Nephron progenitor cell (in vitro differentiated cells): ENCODE measurements around the gene DERA.
"Not testable (repeated sequence)": the region's sequence is repeated elsewhere in the genome, so short reads cannot be mapped to it uniquely, and the experiment has no call there.

Experiments
- DNase-seq: peaks from one replicate; pipeline ENCODE4 v3.0.0; 2021
- H3K27ac Mint-ChIP-seq: 2 replicates; pipeline ENCODE4 v1.8.0; 2021; ENCODE audit warnings: mild to moderate bottlenecking, moderate library complexity, mixed read lengths
- H3K27me3 Mint-ChIP-seq: 2 replicates; pipeline ENCODE4 v1.8.0; 2021; ENCODE audit warnings: mild to moderate bottlenecking, low read depth, mixed read lengths; ENCODE audit not compliant: poor library complexity
- H3K36me3 Mint-ChIP-seq: 2 replicates; pipeline ENCODE4 v1.8.0; 2021; ENCODE audit warnings: low read depth, mixed read lengths
- H3K4me1 Mint-ChIP-seq: 2 replicates; pipeline ENCODE4 v1.8.0; 2021; ENCODE audit warnings: mixed read lengths
- H3K4me3 Mint-ChIP-seq: 2 replicates; pipeline ENCODE4 v1.8.0; 2021; ENCODE audit warnings: mild to moderate bottlenecking, moderate library complexity, mixed read lengths
- H3K9me3 Mint-ChIP-seq: 2 replicates; pipeline ENCODE4 v1.8.0; 2021; ENCODE audit warnings: mild to moderate bottlenecking, moderate library complexity, mixed read lengths
- TF ChIP-seq, protein P1 (sequence below): fragments of 200-600 bp; sonication (generic); IDR thresholded peaks from 2 replicates; pipeline ENCODE4 v1.5.0; 2021; ENCODE audit warnings: antibody characterized with exemption

DERA gene

GRCh38 chr12:15873556-15873955, 37.6 kb upstream of the DERA start:
- TF ChIP-seq, protein P1, sequence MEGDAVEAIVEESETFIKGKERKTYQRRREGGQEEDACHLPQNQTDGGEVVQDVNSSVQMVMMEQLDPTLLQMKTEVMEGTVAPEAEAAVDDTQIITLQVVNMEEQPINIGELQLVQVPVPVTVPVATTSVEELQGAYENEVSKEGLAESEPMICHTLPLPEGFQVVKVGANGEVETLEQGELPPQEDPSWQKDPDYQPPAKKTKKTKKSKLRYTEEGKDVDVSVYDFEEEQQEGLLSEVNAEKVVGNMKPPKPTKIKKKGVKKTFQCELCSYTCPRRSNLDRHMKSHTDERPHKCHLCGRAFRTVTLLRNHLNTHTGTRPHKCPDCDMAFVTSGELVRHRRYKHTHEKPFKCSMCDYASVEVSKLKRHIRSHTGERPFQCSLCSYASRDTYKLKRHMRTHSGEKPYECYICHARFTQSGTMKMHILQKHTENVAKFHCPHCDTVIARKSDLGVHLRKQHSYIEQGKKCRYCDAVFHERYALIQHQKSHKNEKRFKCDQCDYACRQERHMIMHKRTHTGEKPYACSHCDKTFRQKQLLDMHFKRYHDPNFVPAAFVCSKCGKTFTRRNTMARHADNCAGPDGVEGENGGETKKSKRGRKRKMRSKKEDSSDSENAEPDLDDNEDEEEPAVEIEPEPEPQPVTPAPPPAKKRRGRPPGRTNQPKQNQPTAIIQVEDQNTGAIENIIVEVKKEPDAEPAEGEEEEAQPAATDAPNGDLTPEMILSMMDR, result no peak
- no peaks in the 10 kb centered on the region for H3K9me3 Mint-ChIP-seq
- no peak overlapping the region for H3K4me3 Mint-ChIP-seq
- H3K4me1 Mint-ChIP-seq, result peaks cover 4% of the 10 kb centered on the region
- peaks cover 7% of the 10 kb centered on the region for H3K27me3 Mint-ChIP-seq
- H3K27ac Mint-ChIP-seq, result no peak overlapping the region
- no peak for DNase-seq
- peaks cover 9% of the 10 kb centered on the region for H3K36me3 Mint-ChIP-seq

DNA sequence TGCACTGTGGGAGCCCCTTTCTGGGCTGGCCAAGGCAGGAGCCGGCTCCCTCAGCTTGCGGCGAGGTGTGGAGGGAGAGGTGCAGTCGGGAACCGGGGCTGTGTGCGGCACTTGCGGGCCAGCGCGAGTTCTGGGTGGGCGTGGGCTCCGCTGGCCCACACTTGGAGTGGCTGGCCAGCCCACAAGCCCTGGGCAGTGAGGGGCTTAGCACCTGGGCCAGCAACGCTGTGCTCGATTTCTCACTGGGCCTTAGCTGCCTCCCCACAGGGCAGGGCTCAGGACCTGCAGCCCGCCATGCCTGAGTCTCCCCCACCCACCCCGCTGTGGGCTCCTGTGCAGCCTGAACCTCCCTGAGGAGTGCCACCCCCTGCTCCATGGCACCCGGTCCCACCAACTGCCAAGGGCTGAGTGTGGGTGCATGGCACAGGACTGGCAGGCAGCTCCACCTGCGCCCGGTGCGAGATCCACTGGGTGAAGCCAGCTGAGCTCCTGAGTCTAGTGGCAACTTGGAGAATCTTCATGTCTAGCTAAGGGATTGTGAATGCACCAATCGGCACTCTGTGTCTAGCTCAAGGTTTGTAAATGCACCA, 36.5 kb upstream of the DERA start:
- H3K9me3 Mint-ChIP-seq, DNase-seq, H3K27me3 Mint-ChIP-seq, H3K27ac Mint-ChIP-seq, H3K4me3 Mint-ChIP-seq, H3K36me3 Mint-ChIP-seq, H3K4me1 Mint-ChIP-seq: not testable (repeated sequence)

GRCh38 chr12:15875863-15876262, 35.3 kb upstream of the DERA start:
- H3K27ac Mint-ChIP-seq, result no peak overlapping the region

DNA sequence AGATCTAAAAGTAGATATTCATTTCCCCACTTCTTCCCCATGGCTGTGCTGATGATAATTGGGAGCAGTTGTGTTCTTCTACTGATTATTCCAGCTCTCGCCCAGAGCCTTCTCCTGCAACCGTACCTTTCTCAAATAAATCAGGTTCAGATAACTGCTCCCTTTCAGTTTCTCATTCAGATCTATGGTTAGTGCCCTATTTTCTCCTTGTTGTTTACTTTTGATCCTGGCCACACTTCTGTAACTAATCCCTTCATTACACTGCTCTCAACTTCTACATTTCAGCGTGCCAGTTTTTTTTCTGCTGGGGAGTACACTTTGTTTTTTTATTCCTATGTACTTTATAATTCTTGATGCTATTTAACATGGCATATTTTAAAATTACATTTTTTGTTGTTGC, 31.7 kb upstream of the DERA start:
- peaks cover 35% of the 10 kb centered on the region for H3K4me1 Mint-ChIP-seq
- no peaks in the 10 kb centered on the region for H3K9me3 Mint-ChIP-seq
- no peak for DNase-seq
- no peak overlapping the region for H3K4me3 Mint-ChIP-seq
- TF ChIP-seq, protein P1, result no peak
- H3K27ac Mint-ChIP-seq, result no peak overlapping the region
- H3K36me3 Mint-ChIP-seq, result peaks cover 12% of the 10 kb centered on the region
- H3K27me3 Mint-ChIP-seq, result peaks cover 3% of the 10 kb centered on the region

More at GRCh38 chr12:15875863-15876262, 35.3 kb upstream of the DERA start:
- no peak for DNase-seq
- TF ChIP-seq, protein P1, result no peak
- Mint-ChIP-seq H3K4me1 (peaks cover 13% of the 10 kb centered on the region), H3K27me3 (peaks cover 7% of the 10 kb centered on the region), H3K9me3 (no peaks in the 10 kb centered on the region), H3K36me3 (peaks cover 9% of the 10 kb centered on the region), H3K4me3 (no peak overlapping the region)

DNA sequence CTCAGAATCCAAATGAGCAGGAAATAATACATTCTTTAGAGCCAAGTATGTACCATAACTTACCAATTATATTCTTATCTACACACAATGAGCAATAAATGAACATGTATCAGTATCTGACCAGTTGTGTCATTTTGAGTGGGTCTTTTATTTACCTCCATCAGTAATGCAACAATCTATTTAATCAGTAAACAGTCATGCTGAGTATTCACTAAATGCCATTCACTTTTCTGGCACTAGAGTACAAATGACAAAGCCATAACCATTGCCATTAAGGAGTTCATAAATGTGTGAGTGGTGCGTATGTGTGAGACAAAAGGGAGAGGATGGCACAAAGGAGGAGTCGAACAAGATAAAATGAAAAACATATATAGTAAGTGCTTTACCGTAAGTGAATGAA, 30.4 kb upstream of the DERA start:
- Mint-ChIP-seq H3K27me3 (peaks cover 3% of the 10 kb centered on the region), H3K27ac (no peak overlapping the region), H3K9me3 (no peaks in the 10 kb centered on the region), H3K36me3 (peaks cover 20% of the 10 kb centered on the region), H3K4me3 (peak overlapping the region; percentile 97), H3K4me1 (peaks cover 36% of the 10 kb centered on the region)
- TF ChIP-seq, protein P1, result no peak
- no peak for DNase-seq

- TF ChIP-seq, protein P1, result no peak
- DNase-seq, result peak; percentile 94
- H3K36me3 Mint-ChIP-seq, result peaks cover 36% of the 10 kb centered on the region
- H3K9me3 Mint-ChIP-seq, result no peaks in the 10 kb centered on the region
- peak within 1 kb of the TSS; percentile 100 for H3K27ac Mint-ChIP-seq
- H3K4me1 Mint-ChIP-seq, result peaks cover 41% of the 10 kb centered on the region
- no peaks in the 10 kb centered on the region for H3K27me3 Mint-ChIP-seq
- H3K4me3 Mint-ChIP-seq, result peak within 1 kb of the TSS; percentile 97
Observed at GRCh38 chr12:15882118-15882971, 28.8 kb upstream of the DERA start, which contains the start of gene STRAP. STRAP (plus strand) TSS chr12:15882387; CDS start chr12:15882708, 321 bp downstream.
